H1 (cell line): ENCODE measurements around the gene CST5. TPM values are rescaled to one million over a fixed set of nuclear protein-coding genes. Genes with fewer than 3 reads are reported as not detected.

Experiments
- CTCF ChIA-PET: fragments of 300-600 bp; sonication (Branson Sonifier 250); formaldehyde crosslinking; loops from one replicate; lab custom pipeline; 2021; ENCODE audit not compliant: partially characterized antibody; lab: Charles Lee
- POLR2A ChIA-PET: fragments of 300-600 bp; sonication (Branson Sonifier 250); formaldehyde crosslinking; loops from one replicate; lab custom pipeline; 2021; ENCODE audit warnings: inconsistent platforms; ENCODE audit not compliant: partially characterized antibody; lab: Charles Lee
- DNase-seq, 2 experiments: peaks; one replicate each; pipeline versions ENCODE4 v3.0.0 to v3.0.0-alpha.2; 2010 to 2022; ENCODE audit warnings: low spot score in 2 of 2, low read depth in 1 of 2, mixed read lengths in 1 of 2
- FAIRE-seq: peaks from 2 replicates; lab custom pipeline; 2011; peaks lifted over from hg19 to GRCh38; lab: Jason Lieb, UNC
- H2AFZ ChIP-seq: 2 replicates; pipeline ENCODE4 v1.8.1; 2012; ENCODE audit warnings: low read length, inconsistent platforms
- H2AK5ac ChIP-seq: 2 replicates; pipeline ENCODE4 v1.6.1; 2013; ENCODE audit warnings: low read depth, low read length
- H2BK120ac ChIP-seq: replicated peaks from 2 replicates; pipeline ENCODE3; 2013; ENCODE audit warnings: low read depth, low read length, inconsistent platforms
- H2BK12ac ChIP-seq: 2 replicates; pipeline ENCODE4 v1.6.1; 2013; ENCODE audit warnings: low read depth, low read length
- H2BK15ac ChIP-seq: 2 replicates; pipeline ENCODE4 v1.6.1; 2013; ENCODE audit warnings: low read length
- H2BK20ac ChIP-seq: 2 replicates; pipeline ENCODE4 v1.6.1; 2013; ENCODE audit warnings: low read length
- H2BK5ac ChIP-seq: 2 replicates; pipeline ENCODE4 v1.6.1; 2013; ENCODE audit warnings: low read depth, low read length
- H3K14ac ChIP-seq: 2 replicates; pipeline ENCODE4 v1.6.1; 2013; ENCODE audit warnings: inconsistent platforms; ENCODE audit not compliant: insufficient read length
- H3K18ac ChIP-seq: 2 replicates; pipeline ENCODE4 v1.6.1; 2013; ENCODE audit warnings: low read length; ENCODE audit errors: extremely low read depth
- H3K23ac ChIP-seq: 2 replicates; pipeline ENCODE4 v1.6.1; 2013; ENCODE audit warnings: inconsistent platforms; ENCODE audit not compliant: insufficient read length
- H3K23me2 ChIP-seq: 2 replicates; pipeline ENCODE4 v1.6.1; 2013; ENCODE audit warnings: low read depth, low read length
- H3K27ac ChIP-seq: 2 replicates; pipeline ENCODE4 v1.6.1; 2011; ENCODE audit warnings: low read depth, low read length, inconsistent platforms
- H3K27me3 ChIP-seq, 4 experiments: replicated peaks in 1 of 4; 1 replicate in 1 of 4; 2 replicates in 3 of 4; pipeline versions ENCODE4 v1.6.1 to v1.8.1; 2011 to 2013; ENCODE audit warnings: low read length in 3 of 4, mild to moderate bottlenecking in 3 of 4, inconsistent platforms in 2 of 4, mixed read lengths in 2 of 4, moderate library complexity in 1 of 4; ENCODE audit not compliant: control insufficient read depth in 3 of 4, insufficient read depth in 3 of 4; ENCODE audit errors: extremely low read depth in 1 of 4
- H3K36me3 ChIP-seq, 4 experiments: 2 replicates each; pipeline versions ENCODE4 v1.6.1 to v1.8.1; 2011 to 2013; ENCODE audit warnings: mild to moderate bottlenecking in 4 of 4, low read length in 3 of 4, moderate library complexity in 2 of 4, control low read depth in 1 of 4, inconsistent platforms in 1 of 4; ENCODE audit not compliant: insufficient read depth in 4 of 4, control insufficient read depth in 2 of 4
- H3K4ac ChIP-seq: replicated peaks from 2 replicates; pipeline ENCODE3; 2013; ENCODE audit warnings: low read length, low read depth, mixed read lengths, inconsistent platforms; ENCODE audit not compliant: insufficient read length
- H3K4me1 ChIP-seq, 4 experiments: replicated peaks in 1 of 4; 1 replicate in 1 of 4; 2 replicates in 3 of 4; pipeline versions ENCODE4 v1.6.1 to v1.8.1; 2011 to 2013; ENCODE audit warnings: low read length in 3 of 4, inconsistent platforms in 2 of 4, mixed read lengths in 1 of 4; ENCODE audit not compliant: insufficient read depth in 4 of 4, control insufficient read depth in 3 of 4
- H3K4me2 ChIP-seq, 2 experiments: 2 replicates each; pipeline versions ENCODE4 v1.6.1 to v1.8.1; 2011 to 2013; ENCODE audit warnings: low read depth in 2 of 2, low read length in 2 of 2, control low read depth in 1 of 2, inconsistent platforms in 1 of 2, mild to moderate bottlenecking in 1 of 2; ENCODE audit not compliant: insufficient read depth in 1 of 2
- H3K4me3 ChIP-seq, 4 experiments: fragments of 200-600, 300-600 bp in 1 of 4; sonication (generic), shearing (Covaris generic), sonication (Bioruptor Twin) in 1 of 4; 2 replicates each; pipeline versions ENCODE4 v1.5.1 to v1.8.1; 2011 to 2016; ENCODE audit warnings: low read length in 4 of 4, low read depth in 3 of 4, control low read depth in 2 of 4, inconsistent platforms in 2 of 4, mild to moderate bottlenecking in 2 of 4, mixed read lengths in 1 of 4, moderate library complexity in 1 of 4; ENCODE audit not compliant: insufficient read depth in 2 of 4; ENCODE audit errors: extremely low read depth in 1 of 4
- H3K56ac ChIP-seq: replicated peaks from 2 replicates; pipeline ENCODE3; 2013; ENCODE audit warnings: low read depth, mild to moderate bottlenecking, mixed read lengths, low read length, inconsistent platforms; ENCODE audit not compliant: insufficient read length
- H3K79me1 ChIP-seq: 2 replicates; pipeline ENCODE4 v1.6.1; 2013; ENCODE audit warnings: low read depth, low read length, control low read depth
- H3K79me2 ChIP-seq, 2 experiments: 2 replicates each; pipeline versions ENCODE4 v1.6.1 to v1.8.1; 2012 to 2013; ENCODE audit warnings: low read length in 2 of 2, mild to moderate bottlenecking in 2 of 2, inconsistent platforms in 1 of 2; ENCODE audit not compliant: insufficient read depth in 2 of 2, control insufficient read depth in 1 of 2
- H3K9ac ChIP-seq, 4 experiments: replicated peaks in 1 of 4; 1 replicate in 1 of 4; 2 replicates in 3 of 4; pipeline versions ENCODE4 v1.6.1 to v1.8.1; 2011 to 2013; ENCODE audit warnings: low read depth in 3 of 4, low read length in 3 of 4, control low read depth in 2 of 4, mild to moderate bottlenecking in 2 of 4, moderate library complexity in 2 of 4, inconsistent platforms in 1 of 4; ENCODE audit errors: extremely low read depth in 1 of 4
- H3K9me3 ChIP-seq, 2 experiments: 2 replicates each; pipeline versions ENCODE4 v1.6.1 to v1.8.1; 2012 to 2013; ENCODE audit warnings: mild to moderate bottlenecking in 2 of 2, moderate library complexity in 2 of 2, control low read depth in 1 of 2, inconsistent platforms in 1 of 2, low read depth in 1 of 2, low read length in 1 of 2, mixed read lengths in 1 of 2; ENCODE audit not compliant: insufficient read depth in 2 of 2
- H4K20me1 ChIP-seq, 2 experiments: replicated peaks in 1 of 2; 2 replicates each; pipeline versions ENCODE3 to v1.8.1; 2011 to 2013; ENCODE audit warnings: inconsistent platforms in 2 of 2, low read length in 2 of 2, mild to moderate bottlenecking in 1 of 2; ENCODE audit not compliant: insufficient read depth in 2 of 2, control insufficient read depth in 1 of 2
- H4K5ac ChIP-seq: 2 replicates; pipeline ENCODE4 v1.6.1; 2013; ENCODE audit warnings: low read length, low read depth, mixed read lengths, inconsistent platforms; ENCODE audit not compliant: insufficient read length
- H4K8ac ChIP-seq: 2 replicates; pipeline ENCODE4 v1.8.0; 2013; ENCODE audit warnings: mild to moderate bottlenecking, moderate library complexity, low read length, inconsistent platforms; ENCODE audit not compliant: insufficient read depth; ENCODE audit errors: extremely low read depth
- H4K91ac ChIP-seq: replicated peaks from 2 replicates; pipeline ENCODE3; 2013; ENCODE audit warnings: low read length, mixed read lengths, inconsistent platforms; ENCODE audit not compliant: insufficient read length
- GTF2F1 ChIP-seq: IDR thresholded peaks from 2 replicates; pipeline ENCODE4 v1.6.1; 2012; ENCODE audit warnings: low read depth, low read length, improper control_type of control experiment, borderline replicate concordance
- JUN ChIP-seq: IDR thresholded peaks from 2 replicates; pipeline ENCODE4 v1.6.1; 2011; ENCODE audit warnings: low read depth, mild to moderate bottlenecking, improper control_type of control experiment, low read length
- SUZ12 ChIP-seq: fragments of 200-600 bp; sonication (generic); IDR thresholded peaks from 2 replicates; pipeline ENCODE4 v1.6.1; 2012; ENCODE audit warnings: mild to moderate bottlenecking, inconsistent platforms, low read length, moderate library complexity, mixed read lengths
- WGBS, 2 experiments: shearing (Covaris generic) in 1 of 2; methylation state at CpG; one replicate each; pipeline versions ENCODE4 v1.1.6 to v1.1.7; 2013 to 2015; ENCODE audit warnings: low lambda C conversion rate in 2 of 2, mixed read lengths in 2 of 2, inconsistent platforms in 1 of 2, low coverage in 1 of 2, missing lambda C conversion rate in 1 of 2; ENCODE audit not compliant: insufficient replicate concordance in 2 of 2, insufficient coverage in 1 of 2, insufficient read length in 1 of 2; ENCODE audit errors: extremely low coverage in 1 of 2, missing lambda C conversion rate in 1 of 2; 5-methylcytosine and 5-hydroxymethylcytosine counted together
- polyA plus RNA-seq, 7 experiments: library from polyadenylated mRNA; depleted of rRNA in 3 of 7; stranded (reverse) in 5 of 7; unstranded in 2 of 7; fragments of >200 nt in 5 of 7; fragments of 200-250 nt in 2 of 7; gene quantifications; 1 replicate in 5 of 7; 2 replicates in 1 of 7; 4 replicates in 1 of 7; pipeline versions ENCODE4 v1.2.1 to v1.2.3, GENCODE V29; 2011 to 2013; ENCODE audit warnings: missing spikeins in 2 of 7, mixed read lengths in 2 of 7
- total RNA-seq: library from RNA; stranded (reverse); fragmentation: NEBNext Ultra II Directional; extraction: Animal tissue kit (Norgen Biotek cat#: 25700); gene quantifications from 2 replicates; pipeline ENCODE4 v1.2.1, GENCODE V29; 2021
- TF ChIP-seq, protein P1 (sequence below): IDR thresholded peaks from 2 replicates; pipeline ENCODE4 v1.6.1; 2011; ENCODE audit warnings: low read depth, mild to moderate bottlenecking, low read length; ENCODE audit not compliant: insufficient read depth

The CST5 gene
- total and polyA plus RNA-seq, 2 of the 8 experiments (the other 6 are each of a cell fraction or from before 2014, with no cell fraction given) = not detected

DNA sequence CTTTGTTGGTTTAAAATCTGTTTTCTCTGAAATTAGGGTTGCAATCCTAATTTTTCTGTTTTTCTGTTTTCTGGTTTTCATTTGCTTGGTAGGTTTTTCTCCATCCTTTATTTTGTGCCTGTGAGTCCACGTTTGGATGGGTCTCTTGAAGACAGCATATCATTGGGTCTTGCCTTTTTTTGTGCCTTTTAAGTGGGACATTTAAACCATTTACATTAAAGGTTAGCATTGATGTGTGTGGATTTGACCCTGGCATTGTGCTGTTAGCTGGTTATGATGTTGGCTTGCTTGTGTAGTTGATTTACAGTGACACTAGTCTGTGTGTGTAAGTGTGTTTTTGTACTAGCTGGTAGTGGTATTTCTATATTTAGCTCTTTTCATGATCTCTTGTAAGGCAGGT lies 28.0 kb upstream of the CST5 start:
- H3K4ac ChIP-seq = no peak overlapping the region
- ChIA-PET POLR2A (no interaction called here), CTCF (interaction anchor here (1.3 kb wide), 1 partner anchor 14 kb away, joined by 3 read pairs; no protein-coding TSS in a partner anchor)
- H2BK15ac ChIP-seq = no peak overlapping the region
- H3K4me3 ChIP-seq = no peak overlapping the region
- no peaks in the 10 kb centered on the region for H3K79me1 ChIP-seq
- no peak overlapping the region for H4K8ac ChIP-seq
- 67% methylated on average over 1 of the region's 1 CpG; no CpG with 5 or more reads in 1 of the 2 experiments for WGBS, 2 experiments
- no peak overlapping the region for H4K91ac ChIP-seq
- no peak overlapping the region for H2AFZ ChIP-seq
- no peak overlapping the region for H3K23ac ChIP-seq
- H2AK5ac ChIP-seq = no peak overlapping the region
- no peaks in the 10 kb centered on the region for H4K20me1 ChIP-seq
- H3K36me3 ChIP-seq = peaks cover 0 to 2% (median 0%) of the 10 kb centered on the region in 4 experiments; a peak in 1 of 8 replicates
- no peak overlapping the region for H2BK12ac ChIP-seq
- DNase-seq (no peak), FAIRE-seq (no peak)
- no peak overlapping the region for H4K5ac ChIP-seq
- H3K79me2 ChIP-seq = no peaks in the 10 kb centered on the region
- H2BK5ac ChIP-seq = no peak overlapping the region
- H3K56ac ChIP-seq = no peak overlapping the region
- no peak for TF ChIP-seq SUZ12
- TF ChIP-seq, protein P1, sequence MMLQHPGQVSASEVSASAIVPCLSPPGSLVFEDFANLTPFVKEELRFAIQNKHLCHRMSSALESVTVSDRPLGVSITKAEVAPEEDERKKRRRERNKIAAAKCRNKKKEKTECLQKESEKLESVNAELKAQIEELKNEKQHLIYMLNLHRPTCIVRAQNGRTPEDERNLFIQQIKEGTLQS = no peak
- TF ChIP-seq JUN = no peak
- TF ChIP-seq GTF2F1 = no peak
- H2BK120ac ChIP-seq = no peak overlapping the region
- H3K27ac ChIP-seq = no peak overlapping the region
- H3K9me3 ChIP-seq = peaks cover 3 to 5% of the 10 kb centered on the region in 2 experiments; a peak in 2 of 4 replicates
- no peaks in the 10 kb centered on the region for H3K27me3 ChIP-seq
- H2BK20ac ChIP-seq = no peak overlapping the region
- H3K9ac ChIP-seq = no peak overlapping the region
- H3K4me1 ChIP-seq = no peaks in the 10 kb centered on the region
- no peak overlapping the region for H3K4me2 ChIP-seq
- H3K18ac ChIP-seq = no peak overlapping the region
- H3K23me2 ChIP-seq = no peaks in the 10 kb centered on the region
- no peak overlapping the region for H3K14ac ChIP-seq
